HG03571 (cell line): ENCODE results near the gene CBLN1.
A peak's percentile ranks its signal among the peaks of the same experiment; 100 is the strongest.

ENCODE experiments used
- ATAC-seq: cut with Tn5 transposase; IDR thresholded peaks from one replicate; pipeline ENCODE4 v1.9.1; 2021; ENCODE audit not compliant: unreplicated experiment

Gene CBLN1

GRCh38 chr16:49281480-49281842, at the start of gene CBLN1:
Gene CBLN1, minus strand, starts transcription at chr16:49281838. Its CDS starts 373 bp downstream, at chr16:49281465.
- no peak for ATAC-seq

- ATAC-seq, result no peak
These were observed 49.0 kb upstream of the CBLN1 start for GRCh38 chr16:49330562-49331201.

GRCh38 chr16:49328325-49328724, 46.7 kb upstream of the CBLN1 start:
- ATAC-seq, result no peak

GRCh38 chr16:49327466-49327865, 45.8 kb upstream of the CBLN1 start:
- ATAC-seq, result no peak

GRCh38 chr16:49324703-49325102, 43.1 kb upstream of the CBLN1 start:
- no peak for ATAC-seq

- no peak for ATAC-seq
These were observed 34.0 kb upstream of the CBLN1 start for GRCh38 chr16:49315602-49316001.

- ATAC-seq, result no peak
These were observed 30.8 kb upstream of the CBLN1 start for GRCh38 chr16:49312389-49312985.

GRCh38 chr16:49311823-49312222, 30.2 kb upstream of the CBLN1 start:
- no peak for ATAC-seq

- ATAC-seq, result no peak
These were observed 25.5 kb upstream of the CBLN1 start for GRCh38 chr16:49307176-49307575.

GRCh38 chr16:49305406-49305805, 23.8 kb upstream of the CBLN1 start:
- ATAC-seq, result no peak

GRCh38 chr16:49292413-49292812, 10.8 kb upstream of the CBLN1 start:
- no peak for ATAC-seq

GRCh38 chr16:49287572-49287971, 5.9 kb upstream of the CBLN1 start:
- no peak for ATAC-seq

- ATAC-seq, result no peak
These were observed 3.3 kb upstream of the CBLN1 start for GRCh38 chr16:49284962-49285361.

- ATAC-seq, result no peak
These were observed 1.9 kb upstream of the CBLN1 start for GRCh38 chr16:49283376-49284049.

GRCh38 chr16:49282690-49283375, 1.2 kb upstream of the CBLN1 start:
- ATAC-seq, result no peak

GRCh38 chr16:49281843-49282642, 405 bp upstream of the CBLN1 start:
- peak; percentile 48 for ATAC-seq

- ATAC-seq, result no peak
These were observed 732 bp downstream of the CBLN1 start for GRCh38 chr16:49280841-49281371.

GRCh38 chr16:49280105-49280741, 1.4 kb downstream of the CBLN1 start:
- ATAC-seq, result no peak

- no peak for ATAC-seq
These were observed 2.5 kb downstream of the CBLN1 start for GRCh38 chr16:49278944-49279725.

GRCh38 chr16:49278567-49278827, 3.1 kb downstream of the CBLN1 start:
- ATAC-seq, result no peak
